Measurements from ENCODE around the gene PER3. TPM values are rescaled to one million over a fixed set of nuclear protein-coding genes. Genes with fewer than 3 reads are reported as not detected.
A peak's percentile ranks its signal among the peaks of the same experiment; 100 is the strongest.

The PER3 gene
- polyA plus RNA-seq, 2 of the 4 experiments (the other 2 are of a cell fraction): 1.9 to 3.7 TPM

DNA sequence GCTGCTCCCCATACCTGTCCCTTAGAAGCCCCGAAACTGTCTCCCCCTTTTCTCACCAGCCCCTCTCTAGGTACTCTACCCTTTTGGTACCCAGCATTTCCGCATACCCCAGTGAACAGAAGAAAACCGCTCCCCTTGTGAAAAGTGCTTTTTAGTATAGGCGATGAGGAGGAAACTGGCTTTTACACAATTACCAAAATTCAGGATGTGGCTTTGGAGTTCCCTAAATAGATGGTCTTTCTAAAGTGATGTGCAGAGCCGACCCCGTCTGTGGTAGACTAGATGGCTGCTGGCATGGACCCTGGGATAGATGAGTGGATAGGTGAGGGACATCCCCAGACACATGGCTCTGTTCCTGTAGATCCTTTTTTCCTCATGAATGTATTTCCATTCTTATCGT is 2.6 kb upstream of the PER3 start:
- Histone ChIP-seq H3K9me3 (no peaks in the 10 kb centered on the region), H3K27ac (no peak overlapping the region), H3K4me1 (peaks cover 4% of the 10 kb centered on the region; the same call in 2 of the 3 replicates), H3K4me2 (no peak overlapping the region), H3K4me3 (no peak overlapping the region)
- DNase-seq (ENCODE audit: low read depth in 1 of 2, low spot score in 1 of 2) (no peak), FAIRE-seq (no peak), ATAC-seq (no peak)
- 81% methylated on average over 7 of the region's 7 CpGs for WGBS (ENCODE audit: missing lambda C conversion rate)
- TF ChIP-seq ZFP36 (IDR thresholded peaks at IDR 0.05; ENCODE audit: borderline replicate concordance, partially characterized antibody): no peak
- TF ChIP-seq TP53 (CRISPR knock-in tag; IDR thresholded peaks at IDR 0.05): no peak
- no peak for TF ChIP-seq KDM1A (IDR thresholded peaks at IDR 0.05; ENCODE audit: low read depth)
- TF ChIP-seq RNF2 (IDR thresholded peaks at IDR 0.05; ENCODE audit: borderline replicate concordance, low read depth): no peak
- no peak for TF ChIP-seq CBX2 (IDR thresholded peaks at IDR 0.05; ENCODE audit: borderline replicate concordance, low read depth)
- TF ChIP-seq POLR2A (IDR thresholded peaks at IDR 0.05; ENCODE audit: low read length): no peak
- no peak for TF ChIP-seq MYC (IDR thresholded peaks at IDR 0.05; ENCODE audit: borderline replicate concordance, low read length)
- TF ChIP-seq, protein P1, sequence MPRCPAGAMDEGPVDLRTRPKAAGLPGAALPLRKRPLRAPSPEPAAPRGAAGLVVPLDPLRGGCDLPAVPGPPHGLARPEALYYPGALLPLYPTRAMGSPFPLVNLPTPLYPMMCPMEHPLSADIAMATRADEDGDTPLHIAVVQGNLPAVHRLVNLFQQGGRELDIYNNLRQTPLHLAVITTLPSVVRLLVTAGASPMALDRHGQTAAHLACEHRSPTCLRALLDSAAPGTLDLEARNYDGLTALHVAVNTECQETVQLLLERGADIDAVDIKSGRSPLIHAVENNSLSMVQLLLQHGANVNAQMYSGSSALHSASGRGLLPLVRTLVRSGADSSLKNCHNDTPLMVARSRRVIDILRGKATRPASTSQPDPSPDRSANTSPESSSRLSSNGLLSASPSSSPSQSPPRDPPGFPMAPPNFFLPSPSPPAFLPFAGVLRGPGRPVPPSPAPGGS (IDR thresholded peaks at IDR 0.05): no peak
- CTCF ChIA-PET: interaction anchor here (0.6 to 0.9 kb wide), 3 partner anchors 111 to 224 kb away, joined by 3 read pairs; no protein-coding TSS in a partner anchor
- POLR2A ChIA-PET: no interaction called here

DNA sequence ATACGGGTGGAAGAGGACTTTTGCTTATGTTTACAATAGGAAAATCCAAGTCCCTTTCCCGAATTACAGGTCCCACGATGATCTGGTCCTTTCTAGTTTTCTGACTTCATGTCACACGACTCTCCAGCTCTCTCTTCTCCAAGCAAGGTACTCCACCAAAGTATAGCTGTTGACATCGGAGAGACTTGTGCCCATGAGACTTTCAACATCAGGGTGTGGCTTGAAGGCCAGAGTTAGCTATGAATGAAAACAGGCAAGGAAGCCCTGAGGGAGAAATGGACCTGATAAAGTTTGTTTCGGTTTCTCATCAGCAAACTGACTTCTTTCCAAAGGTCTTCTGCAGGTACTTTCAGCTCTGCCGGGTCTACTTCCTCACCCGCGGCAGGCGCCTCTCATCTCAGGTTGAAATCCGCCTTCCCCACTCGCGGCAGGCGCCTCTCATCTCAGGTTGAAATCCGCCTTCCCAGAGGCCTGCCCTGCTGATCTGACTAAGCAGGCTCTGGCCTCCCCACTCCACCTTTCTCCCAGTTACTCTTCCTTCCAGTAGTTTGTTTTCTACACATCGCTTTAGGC is 2.1 kb upstream of the PER3 start:
- ATAC-seq: no peak
- Histone ChIP-seq H3K4me3 (no peak overlapping the region), H3K4me2 (no peak overlapping the region), H3K9me3 (no peaks in the 10 kb centered on the region), H3K27ac (no peak overlapping the region), H3K4me1 (peaks cover 4% of the 10 kb centered on the region; the same call in 2 of the 3 replicates)
- no peak for FAIRE-seq
- no peak for DNase-seq (ENCODE audit: low read depth in 1 of 2, low spot score in 1 of 2)
- WGBS (ENCODE audit: missing lambda C conversion rate): 84% methylated on average over 16 of the region's 16 CpGs
- TF ChIP-seq RAD21 (conservative IDR thresholded peaks at IDR 0.05 in 1 of 2, IDR thresholded peaks at IDR 0.05 in 1 of 2): no peak
- TF ChIP-seq KDM5A (IDR thresholded peaks at IDR 0.05): no peak
- TF ChIP-seq JUN (IDR thresholded peaks at IDR 0.05): no peak
- no peak for TF ChIP-seq EHMT2 (IDR thresholded peaks at IDR 0.05; ENCODE audit: low read depth)
- no peak for TF ChIP-seq FOXS1 (CRISPR knock-in tag; IDR thresholded peaks at IDR 0.05)
- TF ChIP-seq HOXB5 (CRISPR knock-in tag; IDR thresholded peaks at IDR 0.05): no peak
- TF ChIP-seq, protein P2, sequence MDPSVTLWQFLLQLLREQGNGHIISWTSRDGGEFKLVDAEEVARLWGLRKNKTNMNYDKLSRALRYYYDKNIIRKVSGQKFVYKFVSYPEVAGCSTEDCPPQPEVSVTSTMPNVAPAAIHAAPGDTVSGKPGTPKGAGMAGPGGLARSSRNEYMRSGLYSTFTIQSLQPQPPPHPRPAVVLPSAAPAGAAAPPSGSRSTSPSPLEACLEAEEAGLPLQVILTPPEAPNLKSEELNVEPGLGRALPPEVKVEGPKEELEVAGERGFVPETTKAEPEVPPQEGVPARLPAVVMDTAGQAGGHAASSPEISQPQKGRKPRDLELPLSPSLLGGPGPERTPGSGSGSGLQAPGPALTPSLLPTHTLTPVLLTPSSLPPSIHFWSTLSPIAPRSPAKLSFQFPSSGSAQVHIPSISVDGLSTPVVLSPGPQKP (IDR thresholded peaks at IDR 0.05; ENCODE audit: low read depth, low read length): no peak
- TF ChIP-seq NR3C1 (IDR thresholded peaks at IDR 0.05): no peak
- no peak for TF ChIP-seq ZNF302 (CRISPR knock-in tag; IDR thresholded peaks at IDR 0.05)
- no peak for TF ChIP-seq TP53 (CRISPR knock-in tag; IDR thresholded peaks at IDR 0.05)
- TF ChIP-seq SREBF2 (IDR thresholded peaks at IDR 0.05): no peak
- TF ChIP-seq PHF8 (IDR thresholded peaks at IDR 0.05; ENCODE audit: borderline replicate concordance, low read depth): no peak
- TF ChIP-seq HOXB13 (CRISPR knock-in tag; IDR thresholded peaks at IDR 0.05; ENCODE audit: low read depth): no peak
- no peak for TF ChIP-seq MYC (IDR thresholded peaks at IDR 0.05; ENCODE audit: borderline replicate concordance, low read length)
- TF ChIP-seq RFX5 (IDR thresholded peaks at IDR 0.05): no peak
- no peak for TF ChIP-seq SMC3 (IDR thresholded peaks at IDR 0.05)
- POLR2A ChIA-PET: no interaction called here
- CTCF ChIA-PET: interaction anchor here (0.6 to 0.9 kb wide), 3 partner anchors 113 to 223 kb away, joined by 3 read pairs; no protein-coding TSS in a partner anchor

DNA sequence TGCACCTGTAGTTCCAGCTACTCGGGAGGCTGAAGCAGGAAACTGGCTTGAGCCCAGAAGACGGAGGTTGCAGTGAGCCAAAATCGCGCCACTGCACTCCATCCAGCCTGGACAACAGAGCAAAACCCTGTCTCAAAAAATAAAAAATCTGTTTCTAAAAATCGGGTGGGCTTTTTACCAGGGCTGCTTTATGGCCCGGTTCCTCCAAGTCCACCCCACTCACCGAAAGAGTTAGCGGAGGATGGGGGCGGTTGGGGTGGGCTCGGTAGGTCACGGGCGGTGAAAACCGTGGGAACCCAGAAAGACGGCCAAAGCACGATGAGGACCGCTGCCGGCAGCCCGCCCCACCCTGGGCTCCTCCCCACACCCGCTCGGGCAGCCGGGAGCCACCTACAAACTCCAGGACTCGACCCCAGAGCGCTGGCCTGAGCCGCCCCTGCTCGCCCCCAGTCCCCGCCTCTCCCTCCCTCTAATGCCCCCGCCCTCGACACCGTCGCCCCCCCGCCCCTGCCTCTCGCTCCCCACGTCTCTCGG is 846 bp upstream of the PER3 start:
- peak overlapping the region; percentile 78 for H3K4me2 ChIP-seq
- peak; percentile 52 to 68 for DNase-seq (ENCODE audit: low read depth in 1 of 2, low spot score in 1 of 2)
- no peaks in the 10 kb centered on the region for H3K9me3 ChIP-seq
- WGBS (ENCODE audit: missing lambda C conversion rate): 4% methylated on average over 10 of the region's 34 CpGs
- peaks cover 4% of the 10 kb centered on the region; the same call in 2 of the 3 replicates for H3K4me1 ChIP-seq
- TF ChIP-seq JUN (IDR thresholded peaks at IDR 0.05) (no peak; a peak in 1 of 5 replicates), EHF (CRISPR knock-in tag; IDR thresholded peaks at IDR 0.05) (no peak), EP300 (IDR thresholded peaks at IDR 0.05) (no peak)
- TF ChIP-seq, protein P1 (IDR thresholded peaks at IDR 0.05): no peak
- H3K27ac ChIP-seq: peak overlapping the region; percentile 71 to 93
- ChIA-PET CTCF (no interaction called here), POLR2A (no interaction called here)
- ATAC-seq: peak; percentile 73 to 89
- H3K4me3 ChIP-seq: peak overlapping the region; percentile 56
- no peak for FAIRE-seq
